SKM-1 (cell line): ENCODE measurements around the gene ADAMTS13.
"Not testable (repeated sequence)": the region's sequence is repeated elsewhere in the genome, so short reads cannot be mapped to it uniquely, and the experiment has no call there.

Experiments
- DNase-seq: peaks from one replicate; lab custom pipeline; 2025; ENCODE audit not compliant: unreplicated experiment; lab: John Stamatoyannopoulos, UW

ADAMTS13 gene

DNA sequence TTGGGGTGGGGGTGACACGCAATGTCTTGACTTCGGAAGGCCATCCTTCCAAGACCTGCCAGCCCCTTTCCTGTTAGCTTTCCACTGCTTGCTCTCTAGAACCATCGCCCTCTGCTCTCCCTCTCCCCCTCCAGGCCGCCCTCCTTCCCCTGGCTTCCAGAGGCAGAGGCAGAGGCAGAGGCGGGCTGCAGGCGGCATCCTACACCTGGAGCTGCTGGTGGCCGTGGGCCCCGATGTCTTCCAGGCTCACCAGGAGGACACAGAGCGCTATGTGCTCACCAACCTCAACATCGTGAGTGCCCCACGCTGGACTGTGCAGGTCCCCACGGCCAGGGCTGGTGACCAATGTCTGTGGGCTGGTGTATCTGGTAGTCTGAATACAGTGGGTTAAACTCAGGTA, 2.0 kb downstream of the ADAMTS13 start:
- DNase-seq, result no peak

DNA sequence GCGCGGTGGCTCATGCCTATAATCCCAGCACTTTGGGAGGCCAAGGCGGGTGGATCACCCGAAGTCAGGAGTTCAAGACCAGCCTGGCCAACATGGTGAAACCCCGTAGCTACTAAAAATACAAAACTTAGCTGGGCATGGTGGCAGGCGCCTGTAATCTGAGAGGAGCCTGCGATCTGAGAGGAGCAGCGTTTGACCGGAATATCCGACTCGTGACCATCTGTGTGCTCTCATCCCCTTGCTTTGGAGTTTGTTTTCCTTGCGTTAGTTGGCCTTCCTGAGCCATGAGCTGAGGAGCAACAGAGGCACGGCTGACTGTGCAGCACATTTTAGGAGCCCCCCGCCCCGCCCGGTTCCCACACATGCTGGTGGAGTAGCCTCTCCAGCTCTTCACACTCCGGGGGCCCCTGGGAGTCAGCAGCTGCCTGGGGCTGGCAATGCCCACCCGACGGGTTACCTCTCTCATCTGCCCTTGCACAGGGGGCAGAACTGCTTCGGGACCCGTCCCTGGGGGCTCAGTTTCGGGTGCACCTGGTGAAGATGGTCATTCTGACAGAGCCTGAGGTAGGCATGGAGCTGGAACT, 3.0 kb downstream of the ADAMTS13 start:
- no peak for DNase-seq

DNA sequence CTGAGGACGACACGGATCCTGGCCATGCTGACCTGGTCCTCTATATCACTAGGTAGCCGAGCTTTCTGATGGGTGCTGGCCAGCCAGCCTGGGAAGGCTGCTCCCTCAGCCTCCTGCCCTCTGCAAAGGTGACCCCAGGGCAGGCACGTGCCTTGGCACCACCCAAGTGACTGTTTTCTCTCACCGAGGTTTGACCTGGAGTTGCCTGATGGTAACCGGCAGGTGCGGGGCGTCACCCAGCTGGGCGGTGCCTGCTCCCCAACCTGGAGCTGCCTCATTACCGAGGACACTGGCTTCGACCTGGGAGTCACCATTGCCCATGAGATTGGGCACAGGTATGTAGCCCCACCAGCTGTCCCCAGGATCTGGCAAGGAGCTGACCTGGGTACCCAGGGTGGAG, 3.8 kb downstream of the ADAMTS13 start:
- DNase-seq, result no peak

DNA sequence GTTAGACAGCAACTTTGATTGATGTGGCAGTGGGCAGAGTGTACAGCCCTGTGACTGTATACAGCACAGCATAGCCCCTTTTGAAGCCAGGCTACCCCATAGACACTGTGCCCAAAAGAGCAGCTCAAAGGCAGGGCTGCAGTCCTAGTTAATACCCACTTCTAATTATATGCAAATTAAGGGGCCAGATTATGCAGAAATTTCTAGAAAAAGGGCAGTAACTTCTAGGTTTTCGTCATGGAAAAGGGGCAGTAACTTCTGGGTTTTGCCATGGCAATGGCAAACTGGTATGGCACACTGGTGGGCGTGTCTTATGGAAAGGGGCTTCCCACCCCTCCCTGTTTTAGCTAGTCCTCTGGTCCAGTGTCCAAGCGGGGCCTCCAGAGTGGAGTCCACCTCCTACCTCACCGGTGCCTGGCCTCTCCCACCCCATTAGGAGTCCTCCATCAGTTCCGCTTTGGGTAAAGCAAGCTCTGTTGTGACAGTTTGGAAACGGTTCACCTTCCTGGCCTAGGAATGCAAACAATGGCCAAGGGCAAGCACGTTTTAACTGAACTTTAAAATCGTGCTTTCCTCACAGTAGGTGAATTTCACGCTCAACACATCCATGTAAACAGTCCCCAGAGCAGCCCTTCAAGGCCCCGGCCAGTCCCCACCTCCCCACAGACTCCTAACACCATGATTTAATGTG, 5.6 kb downstream of the ADAMTS13 start:
- DNase-seq, result no peak

DNA sequence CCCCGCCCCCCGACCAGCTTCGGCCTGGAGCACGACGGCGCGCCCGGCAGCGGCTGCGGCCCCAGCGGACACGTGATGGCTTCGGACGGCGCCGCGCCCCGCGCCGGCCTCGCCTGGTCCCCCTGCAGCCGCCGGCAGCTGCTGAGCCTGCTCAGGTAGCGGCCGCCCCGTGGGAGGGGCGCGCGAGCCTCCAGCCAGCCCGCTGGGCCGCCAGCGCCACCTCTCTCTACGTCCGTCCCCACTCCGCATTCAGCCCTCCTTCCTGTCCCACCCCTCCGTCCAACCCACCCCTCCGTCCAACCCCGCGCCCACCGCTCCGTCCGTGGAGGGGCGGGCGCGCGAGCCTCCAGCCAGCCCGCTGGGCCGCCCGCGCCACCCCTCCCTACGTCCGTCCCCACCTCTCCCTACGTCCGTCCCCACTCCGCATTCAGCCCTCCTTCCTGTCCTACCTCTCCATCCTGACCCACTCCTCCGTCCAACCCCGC, 6.5 kb downstream of the ADAMTS13 start:
- no peak for DNase-seq

DNA sequence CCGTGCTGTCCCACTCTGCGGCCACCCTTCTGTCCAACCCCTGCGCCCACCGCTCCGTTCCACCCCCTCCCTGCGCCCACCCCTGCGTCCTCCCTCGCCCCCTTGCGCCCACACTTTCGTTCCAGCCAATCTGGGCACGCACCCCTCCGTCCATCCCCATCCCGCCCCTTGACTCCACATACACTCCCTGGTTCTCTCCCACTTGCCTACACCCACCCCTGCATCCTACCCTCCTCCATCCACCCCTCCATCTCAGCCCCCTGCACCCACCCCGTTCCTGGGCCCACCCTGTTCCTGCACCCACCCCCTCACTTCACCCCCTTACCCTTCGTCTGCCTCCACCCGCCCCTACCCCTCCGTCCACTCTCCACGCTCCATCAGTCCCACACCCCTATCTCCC, 7.0 kb downstream of the ADAMTS13 start:
- no peak for DNase-seq

DNA sequence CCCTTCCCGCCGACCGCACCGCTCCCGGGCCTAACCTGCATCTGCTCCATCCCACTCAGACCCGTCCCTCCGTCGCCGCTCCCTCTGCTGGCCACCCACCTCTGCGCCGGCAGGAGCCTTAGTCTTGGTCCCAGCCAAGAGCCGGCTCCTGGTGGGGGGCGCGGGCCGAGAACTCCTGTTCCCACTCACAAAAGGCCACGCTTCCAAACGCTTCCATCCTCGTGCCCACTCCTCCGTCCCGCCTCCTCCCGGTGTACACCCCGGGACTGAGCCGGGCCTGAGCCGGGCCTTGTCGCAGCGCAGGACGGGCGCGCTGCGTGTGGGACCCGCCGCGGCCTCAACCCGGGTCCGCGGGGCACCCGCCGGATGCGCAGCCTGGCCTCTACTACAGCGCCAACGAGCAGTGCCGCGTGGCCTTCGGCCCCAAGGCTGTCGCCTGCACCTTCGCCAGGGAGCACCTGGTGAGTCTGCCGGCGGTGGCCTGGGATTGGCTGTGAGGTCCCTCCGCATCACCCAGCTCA, 7.5 kb downstream of the ADAMTS13 start:
- DNase-seq, result no peak

DNA sequence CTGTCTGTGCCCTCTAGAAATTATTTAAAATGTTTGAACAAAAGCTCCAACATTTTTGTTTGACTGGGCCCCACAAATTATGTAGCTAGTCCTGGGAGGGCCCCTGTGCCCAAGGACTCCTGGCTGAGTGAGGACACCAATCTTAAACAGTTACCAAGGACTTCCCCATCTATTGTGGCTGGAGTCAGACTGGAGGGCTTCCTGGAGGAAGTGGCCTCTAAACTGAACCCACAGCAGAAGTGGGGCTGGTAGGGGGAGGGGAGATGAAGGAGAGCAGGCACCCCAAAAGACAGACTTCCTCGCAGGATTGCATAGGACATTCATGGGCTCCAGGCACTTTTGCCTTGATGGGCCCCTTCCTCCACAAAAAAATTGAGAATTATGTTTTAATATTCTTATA, 8.1 kb downstream of the ADAMTS13 start:
- DNase-seq, result peak; percentile 21

DNA sequence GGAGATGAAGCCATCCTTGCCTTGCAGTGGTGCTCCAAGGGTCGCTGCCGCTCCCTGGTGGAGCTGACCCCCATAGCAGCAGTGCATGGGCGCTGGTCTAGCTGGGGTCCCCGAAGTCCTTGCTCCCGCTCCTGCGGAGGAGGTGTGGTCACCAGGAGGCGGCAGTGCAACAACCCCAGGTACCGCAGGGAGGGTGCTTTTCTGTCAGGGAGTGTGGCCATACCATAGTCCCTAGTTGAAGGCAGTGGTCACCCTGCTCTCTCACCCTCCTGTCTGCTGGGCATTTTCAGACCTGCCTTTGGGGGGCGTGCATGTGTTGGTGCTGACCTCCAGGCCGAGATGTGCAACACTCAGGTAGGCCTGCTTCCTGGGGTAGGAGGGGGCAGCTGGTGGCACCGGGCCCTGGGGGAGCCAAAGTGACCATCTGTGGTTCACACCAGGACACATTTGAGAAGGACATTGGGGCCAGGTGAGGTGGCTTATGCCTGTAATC, 11.2 kb downstream of the ADAMTS13 start:
- DNase-seq, result no peak

DNA sequence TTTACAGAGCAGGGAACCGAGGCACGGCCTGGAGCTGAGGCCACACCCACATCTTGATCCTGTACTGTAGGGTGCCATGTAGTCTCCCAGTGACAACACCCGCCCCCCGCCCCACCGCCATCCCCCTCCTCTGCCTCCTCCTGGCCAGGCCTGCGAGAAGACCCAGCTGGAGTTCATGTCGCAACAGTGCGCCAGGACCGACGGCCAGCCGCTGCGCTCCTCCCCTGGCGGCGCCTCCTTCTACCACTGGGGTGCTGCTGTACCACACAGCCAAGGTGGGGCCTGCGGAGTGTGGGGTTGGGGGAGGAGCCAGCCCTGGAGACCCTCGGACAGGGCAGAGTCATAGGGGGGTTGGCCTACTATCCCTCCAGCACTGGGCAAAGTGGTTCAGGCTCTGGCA, 14.5 kb downstream of the ADAMTS13 start:
- no peak for DNase-seq

DNA sequence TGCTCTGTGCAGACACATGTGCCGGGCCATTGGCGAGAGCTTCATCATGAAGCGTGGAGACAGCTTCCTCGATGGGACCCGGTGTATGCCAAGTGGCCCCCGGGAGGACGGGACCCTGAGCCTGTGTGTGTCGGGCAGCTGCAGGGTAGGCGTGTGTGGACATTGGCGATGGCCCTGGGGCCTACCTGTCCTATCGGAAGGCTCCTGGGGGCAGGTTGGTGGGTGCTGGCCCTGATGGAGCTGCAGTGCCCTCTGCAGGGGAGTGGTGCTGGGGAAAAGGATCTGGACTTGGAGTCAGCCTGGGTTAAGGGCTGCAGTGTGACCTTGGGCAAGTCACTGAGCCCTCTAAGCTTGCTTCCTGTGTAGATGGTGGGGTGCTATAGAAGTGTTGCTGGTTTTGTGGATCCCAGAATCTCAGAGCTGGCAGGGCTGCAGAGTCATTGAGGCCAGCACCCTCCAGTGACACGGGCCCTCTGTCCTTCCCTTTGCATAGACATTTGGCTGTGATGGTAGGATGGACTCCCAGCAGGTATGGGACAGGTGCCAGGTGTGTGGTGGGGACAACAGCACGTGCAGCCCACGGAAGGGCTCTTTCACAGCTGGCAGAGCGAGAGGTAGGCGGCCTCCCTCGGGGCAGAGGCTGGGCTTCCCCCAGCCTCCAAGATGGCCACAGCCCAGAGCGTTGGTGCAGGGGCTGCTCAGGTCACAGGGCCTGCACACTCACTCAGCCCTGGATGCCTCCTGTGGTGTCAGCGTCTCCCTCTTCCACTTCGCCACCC, 15.8 kb downstream of the ADAMTS13 start:
- DNase-seq, result no peak

DNA sequence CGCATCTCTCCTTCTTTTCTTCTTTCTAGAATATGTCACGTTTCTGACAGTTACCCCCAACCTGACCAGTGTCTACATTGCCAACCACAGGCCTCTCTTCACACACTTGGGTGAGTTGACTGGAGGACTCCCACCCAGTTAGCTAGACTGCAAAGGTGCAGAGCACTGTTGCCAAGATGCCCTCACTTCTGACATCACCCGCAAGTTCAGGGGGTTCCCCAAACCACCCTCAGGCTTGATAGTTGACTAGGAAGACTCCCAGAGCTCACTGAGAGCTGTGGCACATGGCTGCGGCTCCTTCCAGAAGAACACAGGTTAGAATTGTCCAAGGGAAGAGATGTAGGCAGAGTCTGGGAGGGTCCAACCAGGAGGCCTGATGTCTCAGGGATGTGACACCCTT, 17.2 kb downstream of the ADAMTS13 start:
- DNase-seq, result no peak

DNA sequence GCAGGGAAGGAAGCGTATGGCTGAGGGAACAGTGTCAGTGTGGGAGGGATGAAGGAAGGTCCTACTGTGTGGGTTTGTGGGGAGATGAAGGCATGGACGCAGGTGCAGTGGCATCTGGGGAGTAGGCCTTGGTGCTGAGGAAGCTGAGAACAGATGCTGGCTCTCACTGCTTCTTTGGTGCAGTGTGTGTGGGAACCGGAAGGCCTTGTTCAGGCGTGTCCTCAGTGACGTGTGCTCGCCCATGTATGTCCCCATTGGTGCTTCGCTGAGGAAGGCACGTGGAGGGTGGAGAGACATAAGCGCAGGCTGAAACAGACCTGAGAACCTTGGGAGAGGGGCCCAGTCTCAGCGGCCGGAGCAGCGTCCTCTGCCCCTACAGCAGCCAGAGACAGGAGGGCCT, 18.7 kb downstream of the ADAMTS13 start:
- DNase-seq, result no peak

DNA sequence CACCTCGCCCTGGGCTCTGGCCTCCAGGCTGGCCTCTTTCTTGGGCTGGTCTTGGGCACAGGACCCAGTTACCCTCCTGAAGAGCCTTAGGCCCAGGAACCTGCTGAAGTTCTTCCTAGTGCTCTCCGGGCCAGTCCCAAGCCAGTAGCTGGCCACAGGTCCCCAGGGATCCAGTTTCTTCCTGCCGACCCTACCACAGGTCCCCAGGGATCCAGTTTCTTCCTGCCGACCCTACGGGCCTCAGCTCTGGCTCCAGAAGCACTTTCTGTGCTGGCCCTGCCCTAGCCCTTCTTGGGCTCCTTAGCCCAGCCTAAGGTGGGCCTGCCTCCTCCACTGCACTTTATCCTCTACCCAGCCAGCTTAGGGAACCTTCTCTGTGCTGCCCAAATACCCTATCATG, 19.4 kb downstream of the ADAMTS13 start:
- no peak for DNase-seq

DNA sequence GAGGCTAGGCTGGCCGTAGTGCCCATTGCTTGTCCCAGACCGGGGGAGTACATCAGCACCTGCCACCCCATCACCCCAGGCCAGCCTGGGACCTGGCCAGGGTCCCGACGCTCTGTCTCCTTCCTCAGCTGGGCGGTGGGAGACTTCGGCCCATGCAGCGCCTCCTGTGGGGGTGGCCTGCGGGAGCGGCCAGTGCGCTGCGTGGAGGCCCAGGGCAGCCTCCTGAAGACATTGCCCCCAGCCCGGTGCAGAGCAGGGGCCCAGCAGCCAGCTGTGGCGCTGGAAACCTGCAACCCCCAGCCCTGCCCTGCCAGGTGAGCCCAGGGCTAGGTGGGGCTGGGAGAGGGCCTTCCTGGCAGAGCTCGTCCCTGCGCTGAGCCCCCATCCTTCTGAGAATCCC, 21.1 kb downstream of the ADAMTS13 start:
- no peak for DNase-seq

DNA sequence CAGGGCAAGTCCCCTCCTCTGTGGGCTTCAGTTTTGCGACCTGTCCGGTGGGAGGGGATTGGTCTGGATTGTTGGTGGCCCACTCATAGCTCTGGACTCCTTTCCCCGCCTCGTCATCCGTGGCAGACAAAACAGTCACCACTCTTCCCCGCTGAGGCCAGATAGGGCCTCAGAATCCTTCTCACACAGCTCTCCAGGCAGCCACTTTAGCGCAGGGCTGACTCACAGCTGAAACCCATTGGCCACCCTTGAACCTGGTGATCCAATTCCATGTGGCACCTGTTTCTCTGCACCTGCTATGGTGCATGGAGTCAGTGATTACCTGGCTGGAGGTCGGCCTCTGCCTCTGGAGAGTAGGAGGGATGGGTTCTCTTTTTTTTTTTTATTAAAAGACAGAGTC, 21.8 kb downstream of the ADAMTS13 start:
- no peak for DNase-seq

DNA sequence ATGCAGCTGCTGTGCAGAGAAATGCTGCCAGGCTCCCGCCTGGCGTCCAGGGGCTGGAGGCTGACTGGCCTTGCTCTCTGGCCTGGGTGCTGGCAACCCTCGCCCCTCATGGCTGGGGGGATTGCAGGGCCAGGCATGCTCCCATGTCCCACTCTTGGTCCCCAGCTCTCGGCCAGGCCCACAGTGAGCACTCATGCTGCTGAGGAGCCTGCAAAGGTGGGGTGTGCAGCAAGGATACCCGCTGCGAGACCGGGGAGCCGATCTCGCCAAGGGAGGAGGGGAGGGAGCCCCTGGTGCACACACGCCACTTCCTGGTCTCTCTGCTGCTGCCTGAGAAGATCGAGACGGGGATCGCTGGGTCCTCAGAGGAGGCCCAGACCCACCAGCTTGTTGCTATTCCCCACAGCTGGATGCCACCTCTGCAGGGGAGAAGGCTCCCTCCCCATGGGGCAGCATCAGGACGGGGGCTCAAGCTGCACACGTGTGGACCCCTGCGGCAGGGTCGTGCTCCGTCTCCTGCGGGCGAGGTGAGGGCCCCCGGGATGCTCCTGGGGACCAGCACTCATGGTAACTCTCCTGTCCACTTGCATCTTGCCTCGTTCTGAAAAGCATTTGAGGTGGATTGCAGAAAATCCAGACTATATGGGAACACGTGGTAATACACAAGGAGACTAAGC, 23.3 kb downstream of the ADAMTS13 start:
- no peak for DNase-seq

DNA sequence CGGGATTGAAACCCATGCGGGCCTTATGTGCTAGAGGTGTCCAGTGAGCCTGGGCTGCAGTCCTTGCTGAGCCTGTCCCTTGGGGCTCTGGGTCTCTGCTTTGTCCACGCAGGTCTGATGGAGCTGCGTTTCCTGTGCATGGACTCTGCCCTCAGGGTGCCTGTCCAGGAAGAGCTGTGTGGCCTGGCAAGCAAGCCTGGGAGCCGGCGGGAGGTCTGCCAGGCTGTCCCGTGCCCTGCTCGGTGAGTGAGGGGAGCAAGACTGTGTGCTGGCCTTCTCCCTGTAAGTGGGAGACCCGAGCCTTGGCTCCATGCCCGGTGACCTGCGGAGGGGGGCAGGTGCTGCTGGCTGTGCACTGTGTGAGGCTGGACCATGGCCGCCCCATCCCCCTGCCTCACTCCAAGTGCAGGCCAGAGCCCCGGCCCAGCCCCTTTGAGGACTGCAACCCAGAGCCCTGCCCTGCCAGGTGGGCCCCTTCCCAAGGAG, 26.4 kb downstream of the ADAMTS13 start:
- no peak for DNase-seq

DNA sequence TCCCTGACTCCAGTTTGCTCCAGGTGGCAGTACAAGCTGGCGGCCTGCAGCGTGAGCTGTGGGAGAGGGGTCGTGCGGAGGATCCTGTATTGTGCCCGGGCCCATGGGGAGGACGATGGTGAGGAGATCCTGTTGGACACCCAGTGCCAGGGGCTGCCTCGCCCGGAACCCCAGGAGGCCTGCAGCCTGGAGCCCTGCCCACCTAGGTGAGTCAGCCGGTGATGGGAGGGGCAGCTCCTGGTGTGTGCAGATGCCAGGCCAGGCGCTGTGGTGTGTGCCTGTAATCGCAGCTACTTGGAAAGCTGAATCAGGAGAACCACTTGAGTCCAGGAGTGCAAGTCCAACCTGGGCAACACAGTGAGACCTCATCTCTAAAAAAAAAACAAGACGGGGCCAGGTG, 27.6 kb downstream of the ADAMTS13 start:
- DNase-seq, result no peak

DNA sequence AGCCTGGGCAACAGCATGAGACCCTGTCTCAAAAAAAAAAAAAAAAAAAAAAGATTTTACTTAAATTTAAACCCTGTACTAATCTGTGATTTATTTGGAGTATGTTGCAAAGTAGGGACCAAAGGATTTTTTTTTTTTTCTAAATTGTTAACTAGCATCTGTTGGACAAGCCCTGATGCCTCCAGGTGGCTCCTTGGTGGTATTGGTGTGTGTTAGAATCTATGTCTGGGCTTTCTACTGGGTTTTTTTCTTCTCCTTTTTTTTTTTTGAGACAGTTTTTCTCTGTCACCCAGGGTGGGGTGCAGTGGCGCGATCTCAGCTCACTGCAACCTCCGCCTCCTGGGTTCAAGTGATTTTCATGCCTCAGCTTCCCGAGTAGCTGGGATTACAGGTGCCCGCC, 29.7 kb downstream of the ADAMTS13 start:
- DNase-seq, result not testable (repeated sequence)

DNA sequence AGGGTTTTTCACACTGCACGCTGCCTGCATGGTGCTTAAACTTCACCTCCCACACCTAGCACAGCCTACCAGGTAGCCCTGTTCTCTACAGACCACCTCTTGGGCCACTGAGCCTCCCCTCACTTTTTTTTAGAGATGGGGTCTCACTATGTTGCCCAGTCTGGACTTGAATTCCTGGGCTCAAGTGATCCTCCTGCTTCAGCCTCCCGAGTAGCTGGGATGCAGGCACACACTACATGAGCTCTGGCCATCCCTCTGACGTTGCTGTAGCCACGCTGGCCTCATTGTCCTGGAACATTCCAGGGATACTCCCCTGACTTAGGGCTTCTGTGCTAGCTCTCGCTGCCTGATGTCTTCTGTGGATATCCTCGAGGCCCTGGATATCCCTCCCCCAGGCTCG, 30.4 kb downstream of the ADAMTS13 start:
- DNase-seq, result no peak
